ENCODE measurements around the gene TRAF2.

Gene TRAF2

GRCh38 chr9:136917902-136918301 lies 31.6 kb downstream of the TRAF2 start:
- DNase-seq = no peak

DNA sequence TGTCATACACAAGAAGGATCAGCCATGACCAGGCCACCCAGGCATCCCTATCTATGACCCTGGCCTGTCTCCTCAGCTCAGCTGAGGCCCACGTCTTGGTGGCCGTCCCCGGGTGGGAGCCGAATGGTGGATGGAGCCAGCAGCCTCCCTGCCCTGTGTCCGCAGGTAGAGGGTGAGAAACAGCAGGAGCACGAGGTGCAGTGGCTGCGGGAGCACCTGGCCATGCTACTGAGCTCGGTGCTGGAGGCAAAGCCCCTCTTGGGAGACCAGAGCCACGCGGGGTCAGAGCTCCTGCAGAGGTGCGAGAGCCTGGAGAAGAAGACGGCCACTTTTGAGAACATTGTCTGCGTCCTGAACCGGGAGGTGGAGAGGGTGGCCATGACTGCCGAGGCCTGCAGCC lies 33.8 kb downstream of the TRAF2 start:
- no peak for DNase-seq

DNA sequence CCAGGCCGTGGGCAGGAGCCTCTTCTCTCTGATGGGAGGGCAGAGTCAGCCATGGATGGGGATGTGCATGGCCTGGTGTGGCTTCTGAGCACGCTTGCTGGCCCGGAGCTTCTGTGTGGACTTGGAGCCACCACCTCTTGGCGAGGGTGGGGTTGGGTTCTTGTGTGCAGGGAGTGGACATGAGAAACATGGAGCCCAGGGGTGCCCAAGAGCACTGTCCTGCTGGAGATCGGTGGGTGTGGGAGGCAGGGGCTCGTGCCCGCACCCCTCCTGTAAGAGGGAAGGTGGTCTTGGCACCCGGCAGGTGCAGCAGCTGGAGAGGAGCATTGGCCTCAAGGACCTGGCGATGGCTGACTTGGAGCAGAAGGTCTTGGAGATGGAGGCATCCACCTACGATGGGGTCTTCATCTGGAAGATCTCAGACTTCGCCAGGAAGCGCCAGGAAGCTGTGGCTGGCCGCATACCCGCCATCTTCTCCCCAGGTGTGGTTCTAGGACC lies 34.5 kb downstream of the TRAF2 start:
- no peak for DNase-seq

- DNase-seq = no peak
Observed at GRCh38 chr9:136921307-136921706, 35.0 kb downstream of the TRAF2 start.

GRCh38 chr9:136921718-136922117 lies 35.4 kb downstream of the TRAF2 start:
- no peak for DNase-seq

GRCh38 chr9:136922540-136922939 lies 36.2 kb downstream of the TRAF2 start:
- DNase-seq = no peak

DNA sequence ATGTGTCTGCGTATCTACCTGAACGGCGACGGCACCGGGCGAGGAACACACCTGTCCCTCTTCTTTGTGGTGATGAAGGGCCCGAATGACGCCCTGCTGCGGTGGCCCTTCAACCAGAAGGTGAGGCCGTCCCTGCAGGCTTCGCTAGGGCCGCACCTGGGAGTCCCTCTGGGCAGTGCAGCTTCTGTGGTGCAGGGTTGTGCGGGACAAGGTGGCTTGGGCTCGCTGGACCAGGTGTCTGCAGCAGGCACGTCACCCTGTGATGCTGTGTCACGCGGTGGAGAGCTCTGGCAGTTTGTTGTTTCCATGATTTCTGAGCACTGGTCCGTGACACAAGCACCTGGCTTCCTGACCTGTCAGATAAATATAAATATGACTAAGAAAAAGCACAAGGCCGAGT lies 37.6 kb downstream of the TRAF2 start:
- no peak for DNase-seq

DNA sequence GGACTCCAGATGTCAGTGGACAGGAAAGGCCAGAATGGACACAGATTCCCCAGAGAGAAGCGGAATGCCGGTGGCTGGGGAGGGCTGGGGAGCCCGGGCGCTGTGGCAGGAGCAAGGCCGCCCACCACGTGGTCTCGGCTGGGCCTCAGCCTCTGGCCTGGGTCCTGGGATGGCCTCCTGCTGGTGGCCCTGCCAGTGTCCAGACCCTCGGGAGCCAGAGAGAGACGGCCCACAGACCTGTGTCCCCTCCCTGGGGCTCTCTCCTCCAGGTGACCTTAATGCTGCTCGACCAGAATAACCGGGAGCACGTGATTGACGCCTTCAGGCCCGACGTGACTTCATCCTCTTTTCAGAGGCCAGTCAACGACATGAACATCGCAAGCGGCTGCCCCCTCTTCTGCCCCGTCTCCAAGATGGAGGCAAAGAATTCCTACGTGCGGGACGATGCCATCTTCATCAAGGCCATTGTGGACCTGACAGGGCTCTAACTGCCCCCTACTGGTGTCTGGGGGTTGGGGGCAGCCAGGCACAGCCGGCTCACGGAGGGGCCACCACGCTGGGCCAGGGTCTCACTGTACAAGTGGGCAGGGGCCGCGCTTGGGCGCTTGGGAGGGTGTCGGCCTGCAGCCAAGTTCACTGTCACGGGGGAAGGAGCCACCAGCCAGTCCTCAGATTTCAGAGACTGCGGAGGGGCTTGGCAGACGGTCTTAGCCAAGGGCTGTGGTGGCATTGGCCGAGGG lies 39.3 kb downstream of the TRAF2 start:
- DNase-seq = no peak

DNA sequence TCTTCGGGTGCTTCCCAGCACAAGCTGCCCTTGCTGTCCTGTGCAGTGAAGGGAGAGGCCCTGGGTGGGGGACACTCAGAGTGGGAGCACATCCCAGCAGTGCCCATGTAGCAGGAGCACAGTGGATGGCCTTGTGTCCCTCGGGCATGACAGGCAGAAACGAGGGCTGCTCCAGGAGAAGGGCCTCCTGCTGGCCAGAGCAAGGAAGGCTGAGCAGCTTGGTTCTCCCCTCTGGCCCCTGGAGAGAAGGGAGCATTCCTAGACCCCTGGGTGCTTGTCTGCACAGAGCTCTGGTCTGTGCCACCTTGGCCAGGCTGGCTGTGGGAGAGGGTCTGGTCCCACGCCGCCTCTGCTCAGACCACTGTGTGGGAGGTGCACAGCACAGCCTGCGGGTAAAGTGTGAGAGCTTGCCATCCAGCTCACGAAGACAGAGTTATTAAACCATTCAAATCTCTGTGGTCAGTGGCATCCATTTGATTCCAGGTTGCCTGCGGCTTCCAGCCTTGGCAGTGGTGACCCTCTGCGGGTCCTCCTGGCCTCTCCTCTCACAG lies 39.9 kb downstream of the TRAF2 start:
- no peak for DNase-seq

- no peak for DNase-seq
Observed at GRCh38 chr9:136926749-136927148, 40.4 kb downstream of the TRAF2 start.

GRCh38 chr9:136927343-136928271 lies 41.3 kb downstream of the TRAF2 start:
- no peak for DNase-seq

GRCh38 chr9:136928591-136928990 lies 42.3 kb downstream of the TRAF2 start:
- DNase-seq = no peak

- DNase-seq = no peak
Observed at GRCh38 chr9:136930014-136930413, 43.7 kb downstream of the TRAF2 start.

DNA sequence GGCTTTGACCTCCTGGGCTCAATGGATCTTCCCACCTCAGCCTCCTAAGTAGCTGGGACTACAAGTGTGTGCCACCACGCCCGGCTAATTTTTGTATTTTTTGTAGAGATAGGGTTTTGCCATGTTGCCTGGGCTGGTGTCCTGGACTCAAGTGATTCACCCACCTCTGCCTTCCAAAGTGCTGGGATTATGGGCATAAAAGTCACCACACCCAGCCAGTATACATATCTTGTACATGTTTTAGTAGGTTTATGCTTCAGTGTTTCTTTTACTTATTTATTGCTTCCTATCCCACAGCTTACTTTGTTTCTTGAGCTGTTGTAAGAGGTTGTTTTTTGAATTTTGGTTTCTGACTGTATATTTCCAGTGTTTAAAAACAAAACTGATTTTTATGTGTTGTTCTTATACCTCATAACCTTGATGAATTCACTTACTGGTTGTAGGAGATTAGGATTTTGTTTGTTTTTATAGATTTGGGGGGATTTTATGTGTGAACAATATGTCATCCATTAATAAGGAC lies 45.4 kb downstream of the TRAF2 start:
- no peak for DNase-seq

- no peak for DNase-seq
Observed at GRCh38 chr9:136934277-136934676, 48.0 kb downstream of the TRAF2 start.

GRCh38 chr9:136935651-136936050 lies 49.3 kb downstream of the TRAF2 start:
- no peak for DNase-seq

- DNase-seq = no peak
Observed at GRCh38 chr9:136936645-136937170, 50.4 kb downstream of the TRAF2 start.

- no peak for DNase-seq
Observed at GRCh38 chr9:136937186-136938001, 51.1 kb downstream of the TRAF2 start.

DNA sequence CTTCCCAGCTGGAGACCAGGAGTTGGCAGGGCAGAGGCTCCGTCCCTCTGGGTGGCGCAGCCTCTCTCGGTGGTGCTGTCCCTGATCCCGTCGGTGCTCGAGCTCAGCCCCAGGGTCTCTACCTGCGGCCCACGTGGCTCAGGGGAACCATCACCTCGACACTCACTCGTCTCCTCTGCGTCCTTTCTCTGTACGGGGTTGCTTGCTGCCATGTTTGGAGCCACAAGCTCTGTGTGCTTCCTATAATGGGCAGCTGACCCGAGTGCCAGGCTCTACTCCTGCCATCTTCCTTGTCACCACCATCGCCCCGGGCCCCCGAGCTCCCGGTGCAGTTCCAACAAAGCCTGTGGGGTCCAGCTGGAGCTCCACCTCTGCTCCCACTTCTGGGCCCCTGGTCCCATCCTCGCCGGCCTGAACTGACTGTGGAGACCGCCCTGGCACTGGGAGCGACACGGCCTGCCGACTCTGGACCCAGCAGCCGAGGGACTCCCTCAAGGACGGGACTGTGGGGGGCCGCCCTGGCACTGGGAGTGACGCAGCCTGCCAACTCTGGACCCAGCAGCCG lies 53.2 kb downstream of the TRAF2 start:
- DNase-seq = no peak

DNA sequence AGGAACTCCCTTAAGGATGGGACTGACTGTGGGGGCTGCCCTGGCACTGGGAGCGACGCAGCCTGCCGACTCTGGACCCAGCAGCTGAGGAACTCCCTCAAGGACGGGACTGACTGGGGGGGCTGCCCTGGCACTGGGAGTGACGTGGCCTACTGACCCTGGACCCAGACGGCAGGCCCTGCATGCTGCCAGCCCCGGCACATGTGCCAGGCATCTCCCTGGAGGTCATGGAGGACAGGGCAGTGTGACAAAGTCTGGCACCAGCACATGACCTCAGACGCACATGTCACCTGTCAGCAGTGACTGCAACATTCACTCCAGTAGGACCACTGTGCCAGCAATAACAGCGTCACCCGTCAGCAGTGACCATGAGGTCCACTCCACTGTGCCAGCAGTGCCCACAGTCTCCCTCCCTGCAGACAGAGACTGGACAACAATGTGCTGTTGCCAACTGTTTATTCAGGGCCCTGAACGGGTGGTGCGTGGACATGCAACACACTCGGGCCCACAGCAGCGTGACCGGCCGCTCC lies 53.7 kb downstream of the TRAF2 start:
- DNase-seq = no peak

- no peak for DNase-seq
Observed at GRCh38 chr9:136940526-136941230, 54.4 kb downstream of the TRAF2 start.
